ENCODE measurements around the gene CDC34.

CDC34 gene

GRCh38 chr19:531753-532560 lies at the start of gene CDC34:
Gene CDC34 (plus strand): TSS chr19:531760. CDS start chr19:531932, 172 bp downstream.
- DNase-seq, result no peak

- DNase-seq, result no peak
These were observed 49.1 kb upstream of the CDC34 start for GRCh38 chr19:482186-483041.

GRCh38 chr19:483332-484072 lies 48.1 kb upstream of the CDC34 start:
- no peak for DNase-seq

GRCh38 chr19:484494-484893 lies 47.1 kb upstream of the CDC34 start:
- no peak for DNase-seq

GRCh38 chr19:485077-485476 lies 46.5 kb upstream of the CDC34 start:
- no peak for DNase-seq

GRCh38 chr19:485583-486236 lies 45.9 kb upstream of the CDC34 start:
- no peak for DNase-seq

- DNase-seq, result peak; percentile 93
These were observed 42.8 kb upstream of the CDC34 start for GRCh38 chr19:488505-489417.

GRCh38 chr19:489418-490196 lies 42.0 kb upstream of the CDC34 start:
- DNase-seq, result no peak

GRCh38 chr19:491146-491741 lies 40.3 kb upstream of the CDC34 start:
- no peak for DNase-seq

GRCh38 chr19:492091-492531 lies 39.4 kb upstream of the CDC34 start:
- peak; percentile 32 for DNase-seq

GRCh38 chr19:493391-494170 lies 38.0 kb upstream of the CDC34 start:
- DNase-seq, result no peak

- no peak for DNase-seq
These were observed 37.1 kb upstream of the CDC34 start for GRCh38 chr19:494171-495080.

- DNase-seq, result no peak
These were observed 36.5 kb upstream of the CDC34 start for GRCh38 chr19:495081-495401.

GRCh38 chr19:495402-496111 lies 36.0 kb upstream of the CDC34 start:
- DNase-seq, result peak; percentile 51

GRCh38 chr19:496112-496665 lies 35.4 kb upstream of the CDC34 start, which contains the start of gene MADCAM1:
Gene MADCAM1 (plus strand): TSS chr19:496486. CDS start chr19:496500, 14 bp downstream.
- no peak for DNase-seq

- DNase-seq, result no peak
These were observed 34.6 kb upstream of the CDC34 start for GRCh38 chr19:496986-497385.

GRCh38 chr19:497491-497868 lies 34.1 kb upstream of the CDC34 start:
- DNase-seq, result no peak

Data from activated naive CD4-positive, alpha-beta T cell treated with Interleukin-2 at 50 U/mL for 16 hours (primary cell).